ENCODE data around the gene RPL13.
"Not testable (repeated sequence)": the region's sequence is repeated elsewhere in the genome, so short reads cannot be mapped to it uniquely, and the experiment has no call there.

The RPL13 gene

GRCh38 chr16:89564476-89565255 is 4.2 kb downstream of the RPL13 start:
- no peak for DNase-seq

GRCh38 chr16:89565256-89565505 is 4.7 kb downstream of the RPL13 start:
- no peak for DNase-seq

- peak; percentile 53 for DNase-seq
Measured at GRCh38 chr16:89565506-89566372, 5.3 kb downstream of the RPL13 start.

- DNase-seq = no peak
Measured at GRCh38 chr16:89567656-89568594, 7.4 kb downstream of the RPL13 start.

DNA sequence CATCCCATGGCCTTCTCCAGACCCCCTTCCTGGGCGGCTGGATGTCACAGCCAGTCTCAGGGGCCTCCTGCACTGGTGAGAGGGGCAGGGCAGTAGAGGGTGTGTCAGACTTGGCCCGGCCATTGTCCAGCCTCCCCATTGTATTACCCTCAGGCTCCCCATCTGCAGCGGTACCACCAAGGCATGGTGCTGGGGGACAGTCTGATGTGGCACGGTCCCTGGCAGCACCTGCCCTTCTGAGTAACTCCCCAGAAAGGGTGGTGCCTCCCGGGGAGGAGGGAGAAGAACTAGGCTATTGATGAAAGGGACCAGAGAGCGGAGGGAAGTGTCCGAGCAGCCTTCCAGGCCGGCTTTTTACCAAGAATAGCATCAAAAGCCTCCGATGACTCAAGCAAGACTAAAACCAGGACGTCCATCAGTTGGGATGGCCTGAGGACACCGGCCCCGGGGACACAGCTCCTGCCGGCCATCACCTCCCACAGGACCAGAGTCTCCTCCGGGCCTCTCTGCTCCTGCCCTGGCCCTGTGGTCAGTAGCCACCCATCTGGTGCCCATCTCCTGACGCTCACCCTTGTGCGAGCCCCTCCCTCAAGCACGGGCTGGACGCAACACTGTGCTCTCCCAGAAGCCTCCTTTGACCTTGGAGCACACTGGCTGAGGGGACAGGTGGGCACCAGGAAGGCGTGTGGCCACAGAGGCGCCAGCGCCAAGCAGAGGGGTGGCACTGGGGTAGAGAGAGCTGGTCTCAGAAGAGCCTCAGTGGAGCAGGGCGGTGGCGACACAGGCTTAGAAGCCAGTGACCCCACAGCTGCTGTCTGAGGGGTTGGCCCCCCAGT is 9.2 kb downstream of the RPL13 start:
- no peak for DNase-seq

DNA sequence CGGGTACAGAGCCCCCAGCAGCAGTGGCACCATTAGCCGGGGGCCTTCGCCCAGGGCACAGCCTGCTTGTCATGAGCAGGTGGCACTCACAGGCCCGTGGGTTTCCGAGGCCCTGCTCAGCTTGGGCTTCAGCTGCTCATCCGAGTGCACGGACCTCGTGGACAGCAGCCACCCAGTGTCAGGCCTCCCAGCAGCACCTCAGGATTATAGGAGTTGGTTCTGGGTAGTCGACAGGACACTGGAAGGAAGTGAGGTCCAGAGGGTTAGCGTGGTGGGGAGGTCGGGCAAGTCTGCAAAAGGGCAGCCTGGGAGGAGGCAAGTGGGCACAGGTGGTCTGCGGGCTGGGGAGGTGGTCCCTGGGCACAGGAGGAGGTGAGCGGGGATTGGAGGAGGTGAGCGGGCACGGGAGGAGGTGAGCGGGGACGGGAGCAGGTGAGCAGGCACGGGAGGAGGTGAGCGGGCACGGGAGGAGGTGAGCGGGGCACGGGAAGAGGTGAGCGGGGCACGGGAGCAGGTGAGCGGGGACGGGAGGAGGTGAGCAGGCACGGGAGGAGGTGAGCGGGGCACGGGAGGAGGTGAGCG is 10.0 kb downstream of the RPL13 start:
- no peak for DNase-seq

DNA sequence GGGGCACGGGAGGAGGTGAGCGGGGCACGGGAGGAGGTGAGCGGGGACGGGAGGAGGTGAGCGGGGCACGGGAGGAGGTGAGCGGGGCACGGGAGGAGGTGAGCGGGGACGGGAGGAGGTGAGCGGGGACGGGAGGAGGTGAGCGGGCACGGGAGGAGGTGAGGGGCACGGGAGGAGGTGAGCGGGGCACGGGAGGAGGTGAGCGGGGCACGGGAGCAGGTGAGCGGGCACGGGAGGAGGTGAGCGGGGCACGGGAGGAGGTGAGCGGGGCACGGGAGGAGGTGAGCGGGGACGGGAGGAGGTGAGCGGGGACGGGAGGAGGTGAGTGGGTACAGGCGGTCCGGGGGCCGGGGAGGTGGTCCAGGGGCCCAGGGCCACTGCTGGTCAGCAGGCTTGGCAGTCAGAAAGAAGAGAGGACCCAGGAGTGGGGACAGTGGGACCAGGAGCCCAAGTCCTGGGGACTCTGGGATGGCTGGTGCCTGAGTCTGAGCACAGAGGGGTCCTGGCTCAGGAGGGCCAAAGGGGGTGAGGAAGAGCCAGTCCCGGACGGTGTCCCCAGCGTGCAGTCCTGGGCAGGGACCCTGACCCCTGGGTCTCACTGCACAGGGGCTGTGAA is 10.6 kb downstream of the RPL13 start:
- DNase-seq = not testable (repeated sequence)

- no peak for DNase-seq
Measured at GRCh38 chr16:89571636-89572035, 11.2 kb downstream of the RPL13 start.

GRCh38 chr16:89572073-89572484 is 11.6 kb downstream of the RPL13 start:
- DNase-seq = no peak

DNA sequence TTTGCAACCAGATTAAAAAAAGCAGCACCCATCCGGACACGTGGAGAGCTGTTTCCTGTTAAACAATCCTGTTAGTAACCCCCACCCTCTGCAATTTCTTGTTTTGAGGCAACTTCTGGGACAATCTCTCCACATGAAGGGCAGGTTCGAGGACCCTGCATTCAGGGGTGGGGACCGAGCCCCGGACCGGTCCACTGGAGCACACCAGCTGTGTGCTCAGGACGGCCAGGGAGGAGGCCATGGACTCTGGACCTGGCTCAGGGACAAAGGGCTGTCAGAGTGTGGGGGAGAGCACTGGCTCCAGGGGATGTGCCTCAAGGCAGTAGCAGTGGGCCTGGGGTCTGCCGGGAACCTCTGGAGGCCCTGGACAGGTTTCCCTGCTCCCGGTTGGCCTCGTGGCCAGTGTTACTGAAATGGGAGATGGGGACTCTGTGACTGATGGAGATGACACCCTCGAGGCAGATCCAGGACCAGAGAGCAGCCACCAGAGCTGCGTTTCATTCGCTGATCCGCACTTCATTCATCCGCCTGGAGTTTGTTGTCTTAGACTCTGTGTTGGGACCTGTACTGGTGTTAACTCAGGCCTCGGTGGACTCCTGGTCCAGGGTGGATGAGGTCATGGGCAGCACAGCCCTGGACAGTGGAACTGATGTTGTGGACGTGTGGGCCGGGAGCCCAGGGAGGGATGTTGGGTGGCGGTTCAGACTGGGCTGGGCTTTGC is 12.2 kb downstream of the RPL13 start:
- DNase-seq = no peak

DNA sequence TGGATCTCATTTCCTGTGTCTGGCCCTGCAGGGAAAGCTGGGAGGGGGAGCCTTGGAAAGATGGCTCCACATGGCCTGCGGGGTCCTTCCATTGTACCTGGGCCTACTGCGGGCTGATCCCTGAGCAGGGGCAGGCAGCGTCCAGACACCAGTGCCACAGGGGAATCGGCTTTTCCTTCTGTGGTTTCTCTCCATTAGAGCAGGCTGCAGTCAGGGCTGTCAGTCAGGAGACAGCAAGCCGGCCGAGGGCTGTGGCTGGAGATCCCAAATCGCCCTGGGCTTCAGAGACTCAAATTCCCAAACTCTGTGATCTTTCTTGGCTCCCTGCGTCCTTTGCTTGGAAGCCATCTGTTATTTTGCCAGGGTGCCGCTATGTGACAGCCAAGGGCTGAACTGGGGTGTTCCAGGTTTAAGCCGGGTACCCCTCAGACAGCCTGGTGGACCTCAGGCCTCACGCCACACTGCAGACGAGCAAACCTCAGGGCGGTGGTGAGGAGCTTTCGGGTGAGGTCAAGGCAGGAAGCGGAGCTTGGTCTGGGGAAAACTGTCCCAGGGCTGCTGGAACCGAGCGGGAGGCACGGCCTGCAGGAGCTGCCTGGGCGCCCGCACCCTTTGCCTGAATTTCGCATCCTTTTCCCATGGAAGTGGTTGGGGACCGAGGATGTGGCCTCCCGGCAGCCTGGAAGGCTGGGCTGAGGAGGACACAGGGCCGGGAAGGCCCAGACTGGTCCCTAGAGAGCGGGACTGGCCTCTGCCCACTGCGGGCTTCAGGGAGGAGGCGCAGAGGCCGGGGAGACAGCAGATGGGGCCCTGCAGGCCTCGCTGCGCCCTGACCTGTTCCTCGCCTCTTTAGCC is 13.6 kb downstream of the RPL13 start:
- no peak for DNase-seq

GRCh38 chr16:89574681-89575246 is 14.3 kb downstream of the RPL13 start:
- peak; percentile 50 for DNase-seq

- DNase-seq = peak; percentile 16
Measured at GRCh38 chr16:89575247-89576152, 15.0 kb downstream of the RPL13 start, which contains the start of gene CPNE7. Gene CPNE7, plus strand, starts transcription at chr16:89575758. Its CDS starts 140 bp downstream, at chr16:89575898.

- no peak for DNase-seq
Measured at GRCh38 chr16:89576153-89577054, 15.9 kb downstream of the RPL13 start.

GRCh38 chr16:89577055-89577759 is 16.7 kb downstream of the RPL13 start:
- no peak for DNase-seq

DNA sequence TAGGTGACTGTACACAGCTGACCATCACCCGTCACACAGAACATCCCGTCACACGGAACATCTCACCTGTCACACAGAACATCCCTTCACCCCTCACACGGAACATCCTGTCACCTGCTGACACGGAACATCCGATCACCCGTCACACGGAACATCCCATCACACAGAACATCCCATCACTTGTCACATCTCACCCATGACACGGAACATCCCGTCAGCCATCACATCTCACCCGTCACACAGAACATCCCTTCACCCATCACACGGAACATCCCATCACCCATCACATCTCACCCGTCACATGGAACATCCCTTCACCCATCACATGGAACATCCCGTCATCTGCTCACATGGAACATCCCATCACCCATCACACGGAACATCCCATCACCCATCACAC is 18.9 kb downstream of the RPL13 start:
- DNase-seq = no peak
